ENCODE data around the gene LAMA2.

Gene LAMA2

GRCh38 chr6:129329678-129330077, 446.7 kb downstream of the LAMA2 start:
- H3K9me3 ChIP-seq (ENCODE audit: severe bottlenecking): no peaks in the 10 kb centered on the region
- no peaks in the 10 kb centered on the region for H3K36me3 ChIP-seq
- H3K4me3 ChIP-seq (ENCODE audit: low read depth, low read length): no peak overlapping the region
- no peak for TF ChIP-seq CTCF (IDR thresholded peaks at IDR 0.05; ENCODE audit: low read depth, low read length)
- DNase-seq: no peak
- H3K27me3 ChIP-seq (ENCODE audit: insufficient read depth, low read depth, severe bottlenecking): no peaks in the 10 kb centered on the region
- H3K27ac ChIP-seq: no peak overlapping the region

GRCh38 chr6:129331450-129332138, 448.7 kb downstream of the LAMA2 start:
- Histone ChIP-seq H3K4me3 (ENCODE audit: low read depth, low read length) (no peak overlapping the region), H3K9me3 (ENCODE audit: severe bottlenecking) (no peaks in the 10 kb centered on the region), H3K36me3 (no peaks in the 10 kb centered on the region), H3K27me3 (ENCODE audit: insufficient read depth, low read depth, severe bottlenecking) (no peaks in the 10 kb centered on the region), H3K27ac (no peak overlapping the region)
- DNase-seq: no peak
- TF ChIP-seq CTCF (IDR thresholded peaks at IDR 0.05; ENCODE audit: low read depth, low read length): no peak

DNA sequence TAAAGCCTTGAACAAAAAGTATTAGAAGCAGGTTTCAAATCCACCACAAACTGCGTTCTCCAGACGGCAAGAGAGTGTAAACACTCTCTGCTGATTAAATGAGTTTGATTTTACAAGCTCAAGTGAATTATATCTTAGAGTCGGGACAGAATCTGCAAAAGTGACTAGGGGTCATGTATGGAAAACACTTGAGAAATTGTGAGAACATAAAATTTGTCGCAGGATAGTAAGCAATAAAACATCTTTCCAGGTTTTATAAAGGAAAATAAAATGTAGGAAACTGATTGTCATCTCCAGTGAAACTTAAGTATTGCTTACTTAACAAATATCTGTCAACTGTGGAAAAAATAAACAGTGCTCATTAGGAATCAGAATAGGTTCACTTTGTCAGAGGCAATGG, 452.9 kb downstream of the LAMA2 start:
- no peak overlapping the region for H3K27ac ChIP-seq
- no peak overlapping the region for H3K4me3 ChIP-seq (ENCODE audit: low read depth, low read length)
- no peaks in the 10 kb centered on the region for H3K27me3 ChIP-seq (ENCODE audit: insufficient read depth, low read depth, severe bottlenecking)

GRCh38 chr6:129338683-129339082, 455.7 kb downstream of the LAMA2 start:
- Histone ChIP-seq H3K27ac (no peak overlapping the region), H3K9me3 (ENCODE audit: severe bottlenecking) (no peaks in the 10 kb centered on the region), H3K36me3 (no peaks in the 10 kb centered on the region), H3K27me3 (ENCODE audit: insufficient read depth, low read depth, severe bottlenecking) (no peaks in the 10 kb centered on the region), H3K4me3 (ENCODE audit: low read depth, low read length) (no peak overlapping the region)
- no peak for DNase-seq
- TF ChIP-seq CTCF (IDR thresholded peaks at IDR 0.05; ENCODE audit: low read depth, low read length): no peak

More for the DNA sequence above, 452.9 kb downstream of the LAMA2 start:
- H3K36me3 ChIP-seq: no peaks in the 10 kb centered on the region
- no peaks in the 10 kb centered on the region for H3K9me3 ChIP-seq (ENCODE audit: severe bottlenecking)
- DNase-seq: no peak
- no peak for TF ChIP-seq CTCF (IDR thresholded peaks at IDR 0.05; ENCODE audit: low read depth, low read length)

- Histone ChIP-seq H3K9me3 (ENCODE audit: severe bottlenecking) (no peaks in the 10 kb centered on the region), H3K27ac (no peak overlapping the region), H3K27me3 (ENCODE audit: insufficient read depth, low read depth, severe bottlenecking) (no peaks in the 10 kb centered on the region), H3K4me3 (ENCODE audit: low read depth, low read length) (no peak overlapping the region), H3K36me3 (no peaks in the 10 kb centered on the region)
- DNase-seq: no peak
- TF ChIP-seq CTCF (IDR thresholded peaks at IDR 0.05; ENCODE audit: low read depth, low read length): no peak
Measured at GRCh38 chr6:129340983-129341382, 458.0 kb downstream of the LAMA2 start.

GRCh38 chr6:129342243-129342642, 459.3 kb downstream of the LAMA2 start:
- no peak overlapping the region for H3K27ac ChIP-seq
- TF ChIP-seq CTCF (IDR thresholded peaks at IDR 0.05; ENCODE audit: low read depth, low read length): no peak
- no peaks in the 10 kb centered on the region for H3K27me3 ChIP-seq (ENCODE audit: insufficient read depth, low read depth, severe bottlenecking)
- no peaks in the 10 kb centered on the region for H3K9me3 ChIP-seq (ENCODE audit: severe bottlenecking)
- H3K4me3 ChIP-seq (ENCODE audit: low read depth, low read length): no peak overlapping the region
- H3K36me3 ChIP-seq: no peaks in the 10 kb centered on the region
- DNase-seq: no peak

Measured in WERI-Rb-1 (cell line).